HEK293 (cell line): Measurements from ENCODE around the gene NCAPD3.

ENCODE experiments used
- CTCF ChIA-PET: fragments of 350-600 bp; formaldehyde crosslinking; extraction: SDS; loops from one replicate; lab custom pipeline; 2021; ENCODE audit warnings: antibody characterized with exemption; lab: Yijun Ruan, JAX
- POLR2A ChIA-PET: fragments of 300-600 bp; formaldehyde crosslinking; extraction: SDS; loops from one replicate; lab custom pipeline; 2020; ENCODE audit warnings: antibody characterized with exemption, inconsistent platforms; lab: Yijun Ruan, JAX
- H3K27ac ChIP-seq: fragments of 200-500 bp; sonication (Bioruptor generic); 2 replicates; pipeline ENCODE4 v1.5.1; 2014; ENCODE audit warnings: low read depth, low read length, control low read depth, inconsistent platforms; ENCODE audit errors: extremely low read depth
- H3K36me3 ChIP-seq, 2 experiments: fragments of 200-500 bp in 1 of 2; sonication (Bioruptor generic) in 1 of 2; 1 replicate in 1 of 2; 2 replicates in 1 of 2; pipeline ENCODE4 v1.5.1; 2014 to 2017; ENCODE audit warnings: inconsistent platforms in 2 of 2, low read length in 2 of 2; ENCODE audit not compliant: control insufficient read depth in 2 of 2, insufficient read depth in 1 of 2
- H3K4me1 ChIP-seq: fragments of 200-500 bp; sonication (Bioruptor generic); 2 replicates; pipeline ENCODE4 v1.5.1; 2014; ENCODE audit warnings: mild to moderate bottlenecking, low read length, inconsistent platforms; ENCODE audit not compliant: control insufficient read depth, insufficient read depth
- H3K4me3 ChIP-seq: 2 replicates; pipeline ENCODE4 v1.5.1; 2011; ENCODE audit warnings: low read depth, mild to moderate bottlenecking, control low read depth, low read length, moderate library complexity
- H3K9me3 ChIP-seq: fragments of 200-500 bp; sonication (Bioruptor generic); 2 replicates; pipeline ENCODE4 v1.5.1; 2014; ENCODE audit warnings: low read depth, low read length, inconsistent platforms; ENCODE audit not compliant: control insufficient read depth, insufficient read depth
- FEZF1 ChIP-seq: fragments of 450-650 bp; formaldehyde crosslinking; IDR thresholded peaks from 2 replicates; pipeline ENCODE4 v1.5.1; 2016; ENCODE audit warnings: missing biosample characterization, missing genetic modification characterization
- GFI1B ChIP-seq: fragments of 450-650 bp; formaldehyde crosslinking; IDR thresholded peaks from 2 replicates; pipeline ENCODE4 v1.5.1; 2016; ENCODE audit warnings: missing biosample characterization, missing genetic modification characterization
- HOXA7 ChIP-seq: sonication (generic); formaldehyde crosslinking; IDR thresholded peaks from 2 replicates; pipeline ENCODE4 v1.8.1; 2022; ENCODE audit warnings: missing genetic modification reagents, borderline replicate concordance
- KLF9 ChIP-seq: fragments of 450-650 bp; formaldehyde crosslinking; IDR thresholded peaks from 2 replicates; pipeline ENCODE4 v1.5.1; 2016; ENCODE audit warnings: missing biosample characterization, missing genetic modification characterization, low read depth
- TRIM28 ChIP-seq: IDR thresholded peaks from 2 replicates; pipeline ENCODE4 v1.6.1; 2011; ENCODE audit warnings: low read length, control low read depth, borderline replicate concordance
- YY2 ChIP-seq: fragments of 450-650 bp; formaldehyde crosslinking; IDR thresholded peaks from 2 replicates; pipeline ENCODE4 v1.5.1; 2016; ENCODE audit warnings: missing biosample characterization, missing genetic modification characterization
- ZBTB1 ChIP-seq: fragments of 450-650 bp; formaldehyde crosslinking; IDR thresholded peaks from 2 replicates; pipeline ENCODE4 v1.5.1; 2016; ENCODE audit warnings: missing biosample characterization, missing genetic modification characterization
- ZNF174 ChIP-seq: fragments of 450-650 bp; formaldehyde crosslinking; IDR thresholded peaks from 2 replicates; pipeline ENCODE4 v1.5.0; 2017; ENCODE audit warnings: missing biosample characterization, mild to moderate bottlenecking, missing genetic modification characterization
- ZNF175 ChIP-seq: fragments of 450-650 bp; formaldehyde crosslinking; IDR thresholded peaks from 2 replicates; pipeline ENCODE4 v1.5.1; 2016; ENCODE audit warnings: missing biosample characterization, missing genetic modification characterization
- ZNF202 ChIP-seq: fragments of 450-650 bp; formaldehyde crosslinking; IDR thresholded peaks from 2 replicates; pipeline ENCODE4 v1.5.1; 2016; ENCODE audit warnings: missing biosample characterization, missing genetic modification characterization, borderline replicate concordance
- ZNF404 ChIP-seq: fragments of 450-650 bp; formaldehyde crosslinking; IDR thresholded peaks from 2 replicates; pipeline ENCODE4 v1.5.1; 2017; ENCODE audit warnings: missing biosample characterization, missing genetic modification characterization
- ZNF514 ChIP-seq: fragments of 450-650 bp; formaldehyde crosslinking; IDR thresholded peaks from 2 replicates; pipeline ENCODE4 v1.5.1; 2016; ENCODE audit warnings: missing biosample characterization, missing genetic modification characterization
- ZNF626 ChIP-seq: fragments of 450-650 bp; sonication (Bioruptor Pico); formaldehyde crosslinking; IDR thresholded peaks from 2 replicates; pipeline ENCODE4 v1.5.1; 2018; ENCODE audit warnings: missing biosample characterization, missing genetic modification characterization, inconsistent platforms
- ZNF660 ChIP-seq: fragments of 450-650 bp; IDR thresholded peaks from 2 replicates; pipeline ENCODE4 v1.5.1; 2018; ENCODE audit warnings: missing biosample characterization, mild to moderate bottlenecking, missing genetic modification characterization
- TF ChIP-seq, protein P1 (sequence below): fragments of 450-650 bp; formaldehyde crosslinking; IDR thresholded peaks from 2 replicates; pipeline ENCODE4 v1.5.1; 2016; ENCODE audit warnings: missing biosample characterization, missing genetic modification characterization
- TF ChIP-seq, protein P2 (sequence below): fragments of 450-650 bp; IDR thresholded peaks from 2 replicates; pipeline ENCODE4 v1.5.1; 2018; ENCODE audit warnings: missing biosample characterization, mild to moderate bottlenecking, missing genetic modification characterization
- TF ChIP-seq, protein P3 (sequence below): fragments of 450-650 bp; formaldehyde crosslinking; IDR thresholded peaks from 2 replicates; pipeline ENCODE4 v1.5.1; 2016; ENCODE audit warnings: missing biosample characterization, missing genetic modification characterization, low read depth
- TF ChIP-seq, protein P4 (sequence below): sonication (generic); formaldehyde crosslinking; IDR thresholded peaks from 2 replicates; pipeline ENCODE4 v1.8.1; 2022; ENCODE audit warnings: mild to moderate bottlenecking, moderate library complexity, missing genetic modification reagents
- TF ChIP-seq, protein P5 (sequence below): fragments of 450-650 bp; formaldehyde crosslinking; IDR thresholded peaks from 2 replicates; pipeline ENCODE4 v1.5.1; 2016; ENCODE audit warnings: missing biosample characterization, missing genetic modification characterization
- TF ChIP-seq, protein P6 (sequence below): fragments of 450-650 bp; formaldehyde crosslinking; IDR thresholded peaks from 2 replicates; pipeline ENCODE4 v1.5.1; 2016; ENCODE audit warnings: missing biosample characterization, missing genetic modification characterization

Gene NCAPD3

DNA sequence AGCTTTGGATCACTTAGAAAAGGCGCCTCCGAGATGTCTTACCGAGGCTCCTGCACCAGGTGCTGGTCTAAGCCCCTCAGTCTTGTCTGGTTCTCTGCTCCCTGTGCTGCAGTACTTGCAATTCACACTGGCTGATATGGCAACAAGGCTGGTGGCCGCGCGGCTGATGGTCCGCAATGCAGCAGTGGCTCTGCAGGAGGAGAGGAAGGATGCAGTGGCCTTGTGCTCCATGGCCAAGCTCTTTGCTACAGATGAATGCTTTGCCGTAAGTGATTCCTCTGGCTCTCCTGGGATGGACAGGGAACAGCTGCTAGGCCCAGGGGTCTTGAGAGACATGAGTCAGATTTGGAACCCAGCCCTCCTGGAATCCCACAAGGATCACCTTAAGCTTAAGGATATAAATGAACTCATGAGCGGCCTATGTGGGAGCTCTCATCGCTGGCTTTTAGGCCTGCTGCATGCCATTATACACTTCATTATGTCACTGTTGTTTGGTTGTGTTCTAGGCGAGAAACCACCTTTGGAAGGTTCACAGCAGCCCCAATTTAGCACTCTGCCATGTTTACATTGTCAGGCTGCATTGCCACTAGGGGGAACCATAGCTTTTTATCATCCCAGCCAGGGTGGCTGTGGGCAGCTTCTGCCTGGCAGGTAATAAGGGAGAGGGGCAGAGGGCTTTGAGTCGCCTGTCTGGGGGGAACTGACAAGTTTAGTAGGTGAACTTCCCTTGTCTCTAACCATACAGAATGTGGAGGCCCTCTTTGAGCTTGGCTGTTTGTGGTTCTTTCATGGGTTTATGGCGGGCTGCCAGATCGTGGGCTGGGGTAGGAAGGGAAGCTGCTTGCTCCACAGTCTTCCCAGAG is 38.1 kb upstream of the NCAPD3 start (continued):
- TF ChIP-seq, protein P1, sequence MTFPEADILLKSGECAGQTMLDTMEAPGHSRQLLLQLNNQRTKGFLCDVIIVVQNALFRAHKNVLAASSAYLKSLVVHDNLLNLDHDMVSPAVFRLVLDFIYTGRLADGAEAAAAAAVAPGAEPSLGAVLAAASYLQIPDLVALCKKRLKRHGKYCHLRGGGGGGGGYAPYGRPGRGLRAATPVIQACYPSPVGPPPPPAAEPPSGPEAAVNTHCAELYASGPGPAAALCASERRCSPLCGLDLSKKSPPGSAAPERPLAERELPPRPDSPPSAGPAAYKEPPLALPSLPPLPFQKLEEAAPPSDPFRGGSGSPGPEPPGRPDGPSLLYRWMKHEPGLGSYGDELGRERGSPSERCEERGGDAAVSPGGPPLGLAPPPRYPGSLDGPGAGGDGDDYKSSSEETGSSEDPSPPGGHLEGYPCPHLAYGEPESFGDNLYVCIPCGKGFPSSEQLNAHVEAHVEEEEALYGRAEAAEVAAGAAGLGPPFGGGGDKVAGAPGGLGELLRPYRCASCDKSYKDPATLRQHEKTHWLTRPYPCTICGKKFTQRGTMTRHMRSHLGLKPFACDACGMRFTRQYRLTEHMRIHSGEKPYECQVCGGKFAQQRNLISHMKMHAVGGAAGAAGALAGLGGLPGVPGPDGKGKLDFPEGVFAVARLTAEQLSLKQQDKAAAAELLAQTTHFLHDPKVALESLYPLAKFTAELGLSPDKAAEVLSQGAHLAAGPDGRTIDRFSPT (tag by site-specific recombination) = no peak
- TF ChIP-seq, protein P2, sequence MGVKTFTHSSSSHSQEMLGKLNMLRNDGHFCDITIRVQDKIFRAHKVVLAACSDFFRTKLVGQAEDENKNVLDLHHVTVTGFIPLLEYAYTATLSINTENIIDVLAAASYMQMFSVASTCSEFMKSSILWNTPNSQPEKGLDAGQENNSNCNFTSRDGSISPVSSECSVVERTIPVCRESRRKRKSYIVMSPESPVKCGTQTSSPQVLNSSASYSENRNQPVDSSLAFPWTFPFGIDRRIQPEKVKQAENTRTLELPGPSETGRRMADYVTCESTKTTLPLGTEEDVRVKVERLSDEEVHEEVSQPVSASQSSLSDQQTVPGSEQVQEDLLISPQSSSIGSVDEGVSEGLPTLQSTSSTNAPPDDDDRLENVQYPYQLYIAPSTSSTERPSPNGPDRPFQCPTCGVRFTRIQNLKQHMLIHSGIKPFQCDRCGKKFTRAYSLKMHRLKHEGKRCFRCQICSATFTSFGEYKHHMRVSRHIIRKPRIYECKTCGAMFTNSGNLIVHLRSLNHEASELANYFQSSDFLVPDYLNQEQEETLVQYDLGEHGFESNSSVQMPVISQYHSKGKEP (tag by site-specific recombination) = no peak

DNA sequence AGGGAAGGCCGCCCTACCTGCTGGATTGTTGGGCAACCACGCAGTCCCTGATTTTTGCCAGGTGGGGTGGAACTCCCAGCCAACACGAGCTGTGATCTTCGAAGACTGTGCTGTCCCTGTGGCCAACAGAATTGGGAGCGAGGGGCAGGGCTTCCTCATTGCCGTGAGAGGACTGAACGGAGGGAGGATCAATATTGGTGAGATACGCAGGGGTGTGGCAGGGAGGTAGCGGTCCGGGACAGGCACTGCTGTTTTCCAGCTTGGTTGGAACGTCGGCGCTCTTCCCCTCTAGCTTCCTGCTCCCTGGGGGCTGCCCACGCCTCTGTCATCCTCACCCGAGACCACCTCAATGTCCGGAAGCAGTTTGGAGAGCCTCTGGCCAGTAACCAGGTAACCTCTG is 37.2 kb upstream of the NCAPD3 start:
- H3K9me3 ChIP-seq = no peaks in the 10 kb centered on the region
- no peak overlapping the region for H3K4me3 ChIP-seq
- TF ChIP-seq, protein P3, sequence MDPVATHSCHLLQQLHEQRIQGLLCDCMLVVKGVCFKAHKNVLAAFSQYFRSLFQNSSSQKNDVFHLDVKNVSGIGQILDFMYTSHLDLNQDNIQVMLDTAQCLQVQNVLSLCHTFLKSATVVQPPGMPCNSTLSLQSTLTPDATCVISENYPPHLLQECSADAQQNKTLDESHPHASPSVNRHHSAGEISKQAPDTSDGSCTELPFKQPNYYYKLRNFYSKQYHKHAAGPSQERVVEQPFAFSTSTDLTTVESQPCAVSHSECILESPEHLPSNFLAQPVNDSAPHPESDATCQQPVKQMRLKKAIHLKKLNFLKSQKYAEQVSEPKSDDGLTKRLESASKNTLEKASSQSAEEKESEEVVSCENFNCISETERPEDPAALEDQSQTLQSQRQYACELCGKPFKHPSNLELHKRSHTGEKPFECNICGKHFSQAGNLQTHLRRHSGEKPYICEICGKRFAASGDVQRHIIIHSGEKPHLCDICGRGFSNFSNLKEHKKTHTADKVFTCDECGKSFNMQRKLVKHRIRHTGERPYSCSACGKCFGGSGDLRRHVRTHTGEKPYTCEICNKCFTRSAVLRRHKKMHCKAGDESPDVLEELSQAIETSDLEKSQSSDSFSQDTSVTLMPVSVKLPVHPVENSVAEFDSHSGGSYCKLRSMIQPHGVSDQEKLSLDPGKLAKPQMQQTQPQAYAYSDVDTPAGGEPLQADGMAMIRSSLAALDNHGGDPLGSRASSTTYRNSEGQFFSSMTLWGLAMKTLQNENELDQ (tag by site-specific recombination) = no peak
- TF ChIP-seq ZNF174 = no peak
- no peak for TF ChIP-seq HOXA7 (CRISPR knock-in tag)
- no peak for TF ChIP-seq YY2 (tag by site-specific recombination)
- TF ChIP-seq KLF9 (tag by site-specific recombination) = no peak
- CTCF ChIA-PET = interaction anchor here (0.6 to 2.2 kb wide), 5 partner anchors 13 to 217 kb away, joined by 3 to 35 read pairs (median 3); partner anchors contain the start of gene GLB1L3
- peaks cover 0 to 73% of the 10 kb centered on the region in 2 experiments; a peak in 2 of 3 replicates for H3K36me3 ChIP-seq
- POLR2A ChIA-PET = interaction anchor here (1.7 kb wide), 1 partner anchor 12 kb away, joined by 4 read pairs; no protein-coding TSS in a partner anchor
- H3K4me1 ChIP-seq = no peaks in the 10 kb centered on the region
- H3K27ac ChIP-seq = no peak overlapping the region

DNA sequence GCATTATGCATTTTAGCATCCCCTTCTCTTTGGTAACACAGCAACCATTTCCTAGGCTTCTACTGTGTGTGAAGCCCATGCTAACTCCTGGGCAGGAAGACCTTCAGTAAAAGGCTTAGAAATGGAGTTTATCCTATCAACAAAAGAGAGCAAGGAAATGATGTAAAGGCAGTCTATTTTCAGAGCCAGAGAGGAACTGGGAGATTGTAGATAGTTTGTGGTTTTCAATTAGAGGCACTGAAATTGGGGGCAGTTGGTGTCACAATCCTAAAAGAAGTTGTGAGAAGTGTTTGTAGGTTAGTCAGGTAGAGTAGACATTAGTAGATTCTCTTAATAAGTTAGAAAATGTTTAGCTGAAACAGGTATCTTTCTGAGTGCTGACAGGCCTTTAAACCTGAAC is 36.7 kb upstream of the NCAPD3 start:
- Histone ChIP-seq H3K36me3 (peaks cover 0 to 73% of the 10 kb centered on the region in 2 experiments; a peak in 2 of 3 replicates), H3K4me3 (no peak overlapping the region), H3K27ac (no peak overlapping the region), H3K9me3 (no peaks in the 10 kb centered on the region), H3K4me1 (no peaks in the 10 kb centered on the region)
- ChIA-PET CTCF (interaction anchor here (2.2 kb wide), 1 partner anchor 14 kb away, joined by 35 read pairs; the partner anchor contains the start of gene GLB1L3), POLR2A (no interaction called here)
- TF ChIP-seq, protein P4, sequence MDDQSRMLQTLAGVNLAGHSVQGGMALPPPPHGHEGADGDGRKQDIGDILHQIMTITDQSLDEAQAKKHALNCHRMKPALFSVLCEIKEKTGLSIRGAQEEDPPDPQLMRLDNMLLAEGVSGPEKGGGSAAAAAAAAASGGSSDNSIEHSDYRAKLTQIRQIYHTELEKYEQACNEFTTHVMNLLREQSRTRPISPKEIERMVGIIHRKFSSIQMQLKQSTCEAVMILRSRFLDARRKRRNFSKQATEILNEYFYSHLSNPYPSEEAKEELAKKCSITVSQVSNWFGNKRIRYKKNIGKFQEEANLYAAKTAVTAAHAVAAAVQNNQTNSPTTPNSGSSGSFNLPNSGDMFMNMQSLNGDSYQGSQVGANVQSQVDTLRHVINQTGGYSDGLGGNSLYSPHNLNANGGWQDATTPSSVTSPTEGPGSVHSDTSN (CRISPR knock-in tag) = no peak
- TF ChIP-seq ZNF404 (no peak), ZNF660 (tag by site-specific recombination) (no peak), ZNF626 (tag by site-specific recombination) (no peak), FEZF1 (tag by site-specific recombination) (no peak), TRIM28 (no peak), ZNF174 (no peak), ZNF175 (no peak), ZNF514 (tag by site-specific recombination) (no peak), ZBTB1 (tag by site-specific recombination) (no peak), GFI1B (no peak), ZNF202 (tag by site-specific recombination) (no peak)
- TF ChIP-seq, protein P5, sequence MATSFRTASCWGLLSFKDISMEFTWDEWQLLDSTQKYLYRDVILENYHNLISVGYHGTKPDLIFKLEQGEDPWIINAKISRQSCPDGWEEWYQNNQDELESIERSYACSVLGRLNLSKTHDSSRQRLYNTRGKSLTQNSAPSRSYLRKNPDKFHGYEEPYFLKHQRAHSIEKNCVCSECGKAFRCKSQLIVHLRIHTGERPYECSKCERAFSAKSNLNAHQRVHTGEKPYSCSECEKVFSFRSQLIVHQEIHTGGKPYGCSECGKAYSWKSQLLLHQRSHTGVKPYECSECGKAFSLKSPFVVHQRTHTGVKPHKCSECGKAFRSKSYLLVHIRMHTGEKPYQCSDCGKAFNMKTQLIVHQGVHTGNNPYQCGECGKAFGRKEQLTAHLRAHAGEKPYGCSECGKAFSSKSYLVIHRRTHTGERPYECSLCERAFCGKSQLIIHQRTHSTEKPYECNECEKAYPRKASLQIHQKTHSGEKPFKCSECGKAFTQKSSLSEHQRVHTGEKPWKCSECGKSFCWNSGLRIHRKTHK (tag by site-specific recombination) = no peak
- TF ChIP-seq, protein P6, sequence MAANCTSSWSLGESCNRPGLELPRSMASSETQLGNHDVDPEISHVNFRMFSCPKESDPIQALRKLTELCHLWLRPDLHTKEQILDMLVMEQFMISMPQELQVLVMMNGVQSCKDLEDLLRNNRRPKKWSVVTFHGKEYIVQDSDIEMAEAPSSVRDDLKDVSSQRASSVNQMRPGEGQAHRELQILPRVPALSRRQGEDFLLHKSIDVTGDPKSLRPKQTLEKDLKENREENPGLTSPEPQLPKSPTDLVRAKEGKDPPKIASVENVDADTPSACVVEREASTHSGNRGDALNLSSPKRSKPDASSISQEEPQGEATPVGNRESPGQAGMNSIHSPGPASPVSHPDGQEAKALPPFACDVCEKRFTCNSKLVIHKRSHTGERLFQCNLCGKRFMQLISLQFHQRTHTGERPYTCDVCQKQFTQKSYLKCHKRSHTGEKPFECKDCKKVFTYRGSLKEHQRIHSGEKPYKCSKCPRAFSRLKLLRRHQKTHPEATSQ (tag by site-specific recombination) = no peak
- TF ChIP-seq, all 188 proteins: peak for 0
